GM12872 (cell line): ENCODE measurements around the gene REM2.

Experiments used
- TF ChIP-seq, protein P1 (sequence below): IDR thresholded peaks from 3 replicates; pipeline ENCODE4 v1.5.1; 2011; ENCODE audit warnings: low read depth, mild to moderate bottlenecking, low read length, moderate library complexity; ENCODE audit not compliant: insufficient read depth

Gene REM2

GRCh38 chr14:22935156-22935555 lies 52.1 kb downstream of the REM2 start:
- TF ChIP-seq, protein P1, sequence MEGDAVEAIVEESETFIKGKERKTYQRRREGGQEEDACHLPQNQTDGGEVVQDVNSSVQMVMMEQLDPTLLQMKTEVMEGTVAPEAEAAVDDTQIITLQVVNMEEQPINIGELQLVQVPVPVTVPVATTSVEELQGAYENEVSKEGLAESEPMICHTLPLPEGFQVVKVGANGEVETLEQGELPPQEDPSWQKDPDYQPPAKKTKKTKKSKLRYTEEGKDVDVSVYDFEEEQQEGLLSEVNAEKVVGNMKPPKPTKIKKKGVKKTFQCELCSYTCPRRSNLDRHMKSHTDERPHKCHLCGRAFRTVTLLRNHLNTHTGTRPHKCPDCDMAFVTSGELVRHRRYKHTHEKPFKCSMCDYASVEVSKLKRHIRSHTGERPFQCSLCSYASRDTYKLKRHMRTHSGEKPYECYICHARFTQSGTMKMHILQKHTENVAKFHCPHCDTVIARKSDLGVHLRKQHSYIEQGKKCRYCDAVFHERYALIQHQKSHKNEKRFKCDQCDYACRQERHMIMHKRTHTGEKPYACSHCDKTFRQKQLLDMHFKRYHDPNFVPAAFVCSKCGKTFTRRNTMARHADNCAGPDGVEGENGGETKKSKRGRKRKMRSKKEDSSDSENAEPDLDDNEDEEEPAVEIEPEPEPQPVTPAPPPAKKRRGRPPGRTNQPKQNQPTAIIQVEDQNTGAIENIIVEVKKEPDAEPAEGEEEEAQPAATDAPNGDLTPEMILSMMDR, result no peak
